HG03571 (cell line): ENCODE results near the gene CRYBG1.
"Not testable (repeated sequence)": the region's sequence is repeated elsewhere in the genome, so short reads cannot be mapped to it uniquely, and the experiment has no call there.

Experiments used
- ATAC-seq: cut with Tn5 transposase; IDR thresholded peaks from one replicate; pipeline ENCODE4 v1.9.1; 2021; ENCODE audit not compliant: unreplicated experiment

Gene CRYBG1

DNA sequence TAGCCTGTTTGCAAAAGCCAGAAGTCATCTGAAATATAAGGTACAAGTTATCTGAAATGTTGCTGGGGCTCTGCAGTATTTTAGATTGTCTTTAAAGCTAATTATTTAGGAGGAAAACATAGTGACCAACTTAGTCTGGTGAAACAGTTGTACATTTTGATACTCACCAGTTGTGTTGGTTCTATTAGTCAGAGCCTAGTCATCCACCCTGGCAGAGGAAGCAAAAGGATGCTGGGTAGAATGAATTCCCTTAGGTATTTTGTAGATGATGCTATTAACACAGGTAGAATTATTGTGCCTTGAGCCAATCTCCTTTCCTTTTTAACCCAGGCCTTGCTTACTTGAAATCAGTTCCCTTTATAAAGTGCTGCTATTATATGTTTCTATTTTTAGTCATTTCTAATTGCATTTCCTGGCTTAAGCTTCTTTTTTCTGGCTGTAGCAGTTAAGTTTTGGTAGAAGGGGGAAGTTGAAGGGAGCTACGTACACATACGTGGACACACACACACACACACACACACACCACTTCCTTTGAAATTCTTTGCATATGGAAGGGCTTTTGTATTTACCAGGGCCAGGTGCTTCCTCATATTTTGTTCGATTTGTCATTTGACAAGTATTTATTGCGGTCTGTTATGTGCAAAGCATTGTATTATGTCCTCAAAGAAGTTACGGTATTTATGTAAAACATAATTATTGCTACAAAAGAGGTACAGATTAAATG is 186.3 kb downstream of the CRYBG1 start:
- ATAC-seq = no peak

DNA sequence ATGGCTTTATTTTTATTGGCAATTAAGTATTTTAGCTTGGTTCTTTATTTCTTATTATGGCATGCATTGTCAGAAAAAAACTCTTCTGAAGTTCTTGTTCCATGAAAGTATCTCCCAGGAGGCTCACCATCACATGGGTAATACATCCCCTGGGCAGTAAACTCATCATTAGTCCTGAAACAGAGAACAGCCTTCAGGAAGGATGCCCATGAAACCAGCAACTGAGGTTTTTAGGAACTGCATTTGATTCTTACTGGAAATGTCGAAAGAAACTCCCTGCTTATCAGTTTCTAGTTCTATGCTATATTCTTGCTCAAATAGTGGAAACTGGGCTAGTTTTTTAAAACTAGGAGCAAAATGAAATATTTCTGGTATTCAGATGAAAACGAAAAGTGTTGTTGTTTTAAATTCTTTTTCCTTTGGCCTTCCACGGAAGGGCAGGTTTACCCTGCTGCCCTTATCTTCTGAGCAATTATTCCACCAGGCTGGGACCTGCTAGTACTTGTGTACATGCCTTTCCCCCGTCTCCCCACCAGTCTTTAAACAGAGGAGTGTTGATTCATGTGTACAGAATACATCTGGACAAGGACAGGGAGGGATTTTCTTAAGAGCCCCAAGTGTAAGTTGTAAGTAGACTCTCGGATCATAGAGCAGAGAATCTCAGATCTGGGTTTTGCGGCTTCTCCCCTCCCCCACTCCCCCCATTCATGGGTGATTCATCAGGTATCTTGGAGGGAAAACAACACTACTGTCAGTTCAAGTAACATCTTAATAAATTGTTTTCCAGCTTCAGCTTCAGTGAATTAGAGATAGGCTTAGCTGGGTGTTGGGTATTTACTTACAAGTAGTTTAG is 187.3 kb downstream of the CRYBG1 start:
- ATAC-seq = no peak

DNA sequence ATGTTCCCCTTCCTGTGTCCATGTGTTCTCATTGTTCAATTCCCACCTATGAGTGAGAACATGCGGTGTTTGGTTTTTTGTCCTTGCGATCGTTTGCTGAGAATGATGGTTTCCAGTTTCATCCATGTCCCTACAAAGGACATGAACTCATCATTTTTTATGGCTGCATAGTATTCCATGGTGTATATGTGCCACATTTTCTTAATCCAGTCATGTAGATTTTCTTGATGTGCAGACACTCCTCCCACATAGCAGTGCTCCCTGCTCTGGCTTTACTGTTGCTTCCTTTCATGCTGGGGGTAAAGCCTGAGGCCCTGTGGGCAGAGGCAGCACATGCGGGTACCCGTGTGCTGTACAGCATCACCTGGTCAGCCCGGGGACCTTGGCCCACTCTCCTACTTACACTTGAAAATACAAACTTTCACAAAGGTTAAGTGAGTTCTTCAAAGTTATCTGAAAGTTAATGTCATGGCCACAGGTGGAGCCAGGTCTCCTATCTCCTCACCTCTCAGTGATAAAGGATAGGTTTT is 188.5 kb downstream of the CRYBG1 start:
- ATAC-seq = not testable (repeated sequence)

- ATAC-seq = no peak
These were observed 189.0 kb downstream of the CRYBG1 start for GRCh38 chr6:106549521-106549920.

DNA sequence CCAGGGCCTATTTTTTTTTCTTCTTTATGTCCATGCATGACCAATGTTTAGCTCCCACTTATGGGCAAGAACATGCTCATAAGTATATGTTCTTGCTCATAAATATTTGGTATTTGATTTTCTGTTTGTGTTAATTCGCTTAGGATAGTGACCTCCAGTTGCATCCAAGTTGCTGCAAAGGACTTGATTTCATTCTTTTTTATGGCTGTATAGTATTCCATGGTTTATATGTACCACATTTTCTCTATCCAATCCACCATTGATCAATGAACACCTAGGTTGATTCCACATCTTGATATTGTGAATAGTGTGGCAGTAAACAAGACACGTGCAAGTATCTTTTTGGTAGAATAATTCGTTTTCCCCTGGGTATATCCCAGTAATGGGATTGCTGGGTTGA is 190.6 kb downstream of the CRYBG1 start:
- no peak for ATAC-seq

- ATAC-seq = no peak
These were observed 192.9 kb downstream of the CRYBG1 start for GRCh38 chr6:106553440-106553839.

- no peak for ATAC-seq
These were observed 195.2 kb downstream of the CRYBG1 start for GRCh38 chr6:106555767-106556166.

DNA sequence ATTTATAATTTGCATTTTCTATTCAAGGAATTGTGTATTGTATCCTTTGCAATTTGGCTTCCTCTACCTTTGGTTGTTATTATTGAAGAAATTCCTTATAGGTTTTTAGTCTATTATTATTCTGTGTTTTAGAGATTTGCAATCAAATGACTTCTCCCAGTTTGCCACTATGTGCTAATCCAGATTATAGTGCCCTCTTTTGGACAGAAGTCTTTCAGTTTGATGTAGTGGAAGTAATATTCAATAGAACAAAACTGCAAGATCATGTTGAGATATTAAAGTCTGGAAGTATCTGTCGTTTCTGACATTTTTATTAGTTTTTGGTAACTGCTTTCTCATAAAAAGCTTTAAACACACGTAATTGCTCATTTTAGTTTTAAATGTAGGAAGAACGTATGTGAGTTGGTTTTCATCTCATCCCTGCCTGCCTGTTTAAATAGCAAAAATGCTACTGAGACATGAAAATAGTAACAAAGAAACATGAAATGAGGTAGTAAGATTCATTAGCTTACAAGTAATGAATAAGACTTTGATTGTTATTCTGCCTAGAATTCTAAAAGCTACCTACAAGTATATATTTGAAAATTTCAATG is 195.9 kb downstream of the CRYBG1 start:
- ATAC-seq = no peak

DNA sequence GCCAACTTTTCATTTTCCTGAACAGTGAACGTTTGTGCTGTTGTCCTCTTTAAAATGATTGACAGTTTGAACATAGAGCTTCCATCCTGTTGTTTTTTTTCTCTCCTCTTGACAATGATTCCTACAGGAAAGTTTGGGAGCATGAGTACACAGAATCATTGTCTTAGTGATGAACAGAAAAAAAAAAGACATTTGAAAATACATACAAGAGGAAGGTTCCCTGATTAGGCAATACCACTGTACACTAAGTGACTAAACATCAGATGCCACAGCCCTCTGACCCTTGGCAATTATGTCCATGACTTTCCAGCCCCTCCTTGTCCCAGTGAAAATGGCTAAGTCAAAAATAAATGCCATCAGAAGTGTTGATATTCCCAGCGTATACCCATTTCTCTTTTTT is 197.3 kb downstream of the CRYBG1 start:
- no peak for ATAC-seq

GRCh38 chr6:106558364-106558763 is 197.8 kb downstream of the CRYBG1 start:
- ATAC-seq = no peak

GRCh38 chr6:106559659-106560058 is 199.1 kb downstream of the CRYBG1 start:
- ATAC-seq = not testable (repeated sequence)

- no peak for ATAC-seq
These were observed 200.6 kb downstream of the CRYBG1 start for GRCh38 chr6:106560996-106561685.

DNA sequence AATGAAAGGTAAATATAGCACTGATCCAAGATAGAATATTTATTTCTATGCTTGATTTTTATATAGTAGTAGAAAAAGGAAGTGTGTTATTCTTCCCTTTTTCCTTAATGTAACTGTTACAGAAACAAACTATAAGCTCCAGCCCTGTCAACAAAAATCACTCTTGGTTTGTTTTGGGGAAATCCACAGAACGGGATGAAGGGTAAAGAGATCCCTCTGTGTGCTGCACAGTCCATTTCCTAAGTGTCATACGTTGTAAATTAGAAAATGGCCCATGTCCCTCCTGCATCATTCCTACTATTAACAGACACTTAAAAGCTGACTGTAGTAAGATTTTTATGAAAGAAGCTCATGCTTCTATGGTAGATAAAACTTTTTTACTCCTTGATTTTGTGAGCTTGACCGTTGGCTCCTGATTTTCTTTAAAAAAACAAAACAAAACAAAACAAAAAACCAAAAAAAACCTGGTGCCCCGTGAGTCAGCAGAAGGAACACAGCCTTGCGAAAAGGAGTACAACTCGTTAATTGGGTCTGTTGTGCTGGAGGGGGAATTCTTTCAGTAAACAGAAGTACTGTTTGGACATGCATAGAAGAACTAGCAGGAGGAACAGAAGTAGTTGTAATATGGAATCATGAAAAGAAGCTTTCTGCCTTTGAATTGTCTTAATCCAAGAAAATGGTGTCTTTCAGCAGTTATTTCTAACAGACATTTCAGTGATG is 201.3 kb downstream of the CRYBG1 start:
- ATAC-seq = no peak

- no peak for ATAC-seq
These were observed 203.1 kb downstream of the CRYBG1 start for GRCh38 chr6:106563614-106564013.

DNA sequence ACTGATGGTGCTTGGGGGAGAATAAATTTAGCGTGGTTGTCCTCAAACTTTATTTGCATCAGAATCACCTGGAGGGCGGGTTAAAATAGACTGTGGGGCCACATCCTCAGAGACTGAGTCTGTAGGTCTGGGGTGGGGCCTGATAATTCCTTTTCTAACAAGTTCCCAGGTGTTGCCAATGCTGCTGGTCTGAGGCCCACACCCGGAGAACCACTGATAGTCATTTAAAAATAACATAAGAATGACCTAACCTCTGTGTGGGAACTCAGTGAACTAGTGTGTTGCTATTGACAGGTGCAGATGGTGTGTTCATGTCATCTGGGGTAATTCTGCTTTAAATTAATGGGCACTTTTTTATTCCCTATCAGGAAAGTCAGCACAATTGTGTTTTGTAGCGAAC is 204.0 kb downstream of the CRYBG1 start:
- no peak for ATAC-seq

GRCh38 chr6:106568530-106568929 is 208.0 kb downstream of the CRYBG1 start:
- no peak for ATAC-seq

- no peak for ATAC-seq
These were observed 208.9 kb downstream of the CRYBG1 start for GRCh38 chr6:106569428-106569827.

DNA sequence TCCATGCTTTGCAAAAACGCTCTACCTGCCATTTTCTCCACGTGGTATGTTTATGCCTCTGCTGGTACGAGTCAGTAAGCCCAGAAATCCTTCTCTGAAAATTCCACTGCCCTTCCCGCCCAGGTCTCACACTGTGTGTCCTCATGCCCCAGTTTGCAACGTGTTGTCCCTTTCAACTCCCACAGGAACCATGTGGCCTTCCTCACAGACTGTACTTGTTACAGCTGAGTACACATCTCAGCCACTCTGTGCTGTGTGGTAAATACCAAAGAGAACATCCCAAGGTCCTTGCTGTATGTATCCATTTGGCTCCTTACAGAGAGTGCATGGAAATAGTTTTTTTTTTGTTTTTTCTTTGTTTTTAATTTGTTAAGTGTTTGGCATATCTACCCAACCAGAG is 211.9 kb downstream of the CRYBG1 start:
- ATAC-seq = no peak

- ATAC-seq = no peak
These were observed 212.5 kb downstream of the CRYBG1 start for GRCh38 chr6:106572875-106573585.
